Adrenal gland (tissue), 5 donors: ENCODE measurements around the gene NCOA5.

Source experiments
- POLR2A ChIP-seq, 2 donors: fragments of 450-650 bp; IDR thresholded peaks; one replicate each; pipeline ENCODE4 v1.6.1; 2017; ENCODE audit warnings: antibody characterized with exemption in 2 of 2, mild to moderate bottlenecking in 2 of 2, moderate library complexity in 1 of 2
- TF ChIP-seq, protein P1 (sequence below), 6 experiments: fragments of 450-650 bp in 4 of 6; fragments of 200-600 bp in 2 of 6; sonication (generic) in 1 of 6; IDR thresholded peaks; 1 replicate in 5 of 6; 2 replicates in 1 of 6; pipeline versions ENCODE4 v1.5.1 to v1.8.0; 2016 to 2021; ENCODE audit warnings: antibody characterized with exemption in 6 of 6, mild to moderate bottlenecking in 2 of 6, moderate library complexity in 1 of 6
- donor health status: DM: no; HTN: no; CAD: no.

DNA sequence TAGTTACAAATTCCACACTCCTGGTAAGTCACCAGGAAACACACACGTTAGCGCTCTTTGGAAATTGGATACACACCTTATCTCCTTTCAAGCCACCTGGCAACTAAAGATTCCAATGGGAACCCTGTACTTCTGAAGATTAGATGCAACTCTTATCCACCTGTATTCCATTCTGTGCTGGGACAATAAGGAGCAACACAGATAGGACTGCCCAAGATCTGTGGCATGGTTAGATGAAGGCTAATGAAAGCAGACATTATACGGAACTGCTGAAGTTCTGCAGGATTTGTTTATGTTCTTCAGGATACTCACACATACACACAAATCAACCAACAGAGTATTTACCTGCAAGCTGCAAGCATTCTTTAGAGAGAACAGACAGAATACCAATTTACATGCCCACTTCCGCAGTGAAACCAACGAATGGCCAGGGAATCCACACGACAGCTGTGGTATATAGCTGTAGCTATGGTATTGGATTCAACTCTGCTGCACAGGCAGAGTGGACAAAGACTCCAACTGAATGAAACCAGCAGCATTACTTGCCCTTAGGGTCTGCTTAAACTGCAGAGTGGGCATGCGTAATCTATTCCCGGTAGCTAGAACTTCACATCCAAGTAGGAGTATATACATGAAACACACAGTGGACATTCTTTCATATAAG is 12.0 kb downstream of the NCOA5 start:
- TF ChIP-seq, protein P1, sequence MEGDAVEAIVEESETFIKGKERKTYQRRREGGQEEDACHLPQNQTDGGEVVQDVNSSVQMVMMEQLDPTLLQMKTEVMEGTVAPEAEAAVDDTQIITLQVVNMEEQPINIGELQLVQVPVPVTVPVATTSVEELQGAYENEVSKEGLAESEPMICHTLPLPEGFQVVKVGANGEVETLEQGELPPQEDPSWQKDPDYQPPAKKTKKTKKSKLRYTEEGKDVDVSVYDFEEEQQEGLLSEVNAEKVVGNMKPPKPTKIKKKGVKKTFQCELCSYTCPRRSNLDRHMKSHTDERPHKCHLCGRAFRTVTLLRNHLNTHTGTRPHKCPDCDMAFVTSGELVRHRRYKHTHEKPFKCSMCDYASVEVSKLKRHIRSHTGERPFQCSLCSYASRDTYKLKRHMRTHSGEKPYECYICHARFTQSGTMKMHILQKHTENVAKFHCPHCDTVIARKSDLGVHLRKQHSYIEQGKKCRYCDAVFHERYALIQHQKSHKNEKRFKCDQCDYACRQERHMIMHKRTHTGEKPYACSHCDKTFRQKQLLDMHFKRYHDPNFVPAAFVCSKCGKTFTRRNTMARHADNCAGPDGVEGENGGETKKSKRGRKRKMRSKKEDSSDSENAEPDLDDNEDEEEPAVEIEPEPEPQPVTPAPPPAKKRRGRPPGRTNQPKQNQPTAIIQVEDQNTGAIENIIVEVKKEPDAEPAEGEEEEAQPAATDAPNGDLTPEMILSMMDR (IDR thresholded peaks at IDR 0.05) = no peak
- no peak for TF ChIP-seq POLR2A (IDR thresholded peaks at IDR 0.05)
